SK-N-SH (cell line): ENCODE results near the gene VWF. TPM values are rescaled to one million over a fixed set of nuclear protein-coding genes. Genes with fewer than 3 reads are reported as not detected.

Experiments used
- CTCF ChIA-PET: fragments of 300-600, 350-600 bp; formaldehyde crosslinking; extraction: SDS; loops from one replicate; lab custom pipeline; 2021; lab: Yijun Ruan, JAX
- POLR2A ChIA-PET: fragments of 350-600 bp; sonication (Branson Sonifier 250); formaldehyde crosslinking; extraction: SDS; loops from one replicate; lab custom pipeline; 2020; ENCODE audit warnings: antibody characterized with exemption, inconsistent platforms; lab: Yijun Ruan, JAX
- DNase-seq: peaks from one replicate; pipeline ENCODE4 v3.0.0; 2012
- H2AFZ ChIP-seq: fragments of 200-600 bp; sonication (generic); 2 replicates; pipeline ENCODE4 v1.8.1; 2016; ENCODE audit warnings: antibody characterized with exemption, mild to moderate bottlenecking, low read depth
- H3F3A ChIP-seq: fragments of 200-600 bp; sonication (generic); replicated peaks from 2 replicates; pipeline ENCODE3; 2016; ENCODE audit warnings: antibody characterized with exemption, mild to moderate bottlenecking; ENCODE audit not compliant: insufficient read depth
- H3K27ac ChIP-seq, 2 experiments: fragments of 200-500 bp in 1 of 2; fragments of 200-600 bp in 1 of 2; sonication (Bioruptor generic) in 1 of 2; sonication (generic), shearing (Covaris generic) in 1 of 2; 2 replicates each; pipeline versions ENCODE4 v1.5.1 to v1.6.1; 2014 to 2016; ENCODE audit warnings: low read depth in 2 of 2, inconsistent platforms in 1 of 2, low read length in 1 of 2, mild to moderate bottlenecking in 1 of 2, mixed read lengths in 1 of 2
- H3K27me3 ChIP-seq: fragments of 200-600 bp; sonication (generic), shearing (Covaris generic); 2 replicates; pipeline ENCODE4 v1.6.1; 2016; ENCODE audit warnings: mixed run types; ENCODE audit not compliant: insufficient read depth
- H3K36me3 ChIP-seq, 2 experiments: fragments of 200-500 bp in 1 of 2; fragments of 200-600 bp in 1 of 2; sonication (Bioruptor generic) in 1 of 2; sonication (generic) in 1 of 2; replicated peaks in 1 of 2; 2 replicates each; pipeline versions ENCODE3 to v1.5.1; 2014 to 2016; ENCODE audit warnings: low read length in 1 of 2, mild to moderate bottlenecking in 1 of 2; ENCODE audit not compliant: insufficient read depth in 2 of 2, control insufficient read depth in 1 of 2
- H3K4me1 ChIP-seq, 2 experiments: fragments of 200-500 bp in 1 of 2; fragments of 200-600 bp in 1 of 2; sonication (Bioruptor generic) in 1 of 2; sonication (generic), shearing (Covaris generic) in 1 of 2; 2 replicates each; pipeline versions ENCODE4 v1.5.1 to v1.6.1; 2014 to 2016; ENCODE audit warnings: low read depth in 1 of 2, low read length in 1 of 2, mixed run types in 1 of 2; ENCODE audit not compliant: insufficient read depth in 2 of 2, control insufficient read depth in 1 of 2
- H3K4me2 ChIP-seq: fragments of 200-600 bp; sonication (generic), shearing (Covaris generic); 2 replicates; pipeline ENCODE4 v1.6.1; 2017; ENCODE audit warnings: mixed run types
- H3K4me3 ChIP-seq, 2 experiments: fragments of 200-500 bp in 1 of 2; fragments of 200-600 bp in 1 of 2; sonication (Bioruptor generic) in 1 of 2; sonication (generic), shearing (Covaris generic) in 1 of 2; 2 replicates each; pipeline versions ENCODE4 v1.5.1 to v1.8.1; 2014 to 2016; ENCODE audit warnings: low read depth in 2 of 2, inconsistent platforms in 1 of 2, low read length in 1 of 2, mild to moderate bottlenecking in 1 of 2, mixed read lengths in 1 of 2, moderate library complexity in 1 of 2
- H3K79me2 ChIP-seq: fragments of 200-600 bp; sonication (generic); 2 replicates; pipeline ENCODE4 v1.8.1; 2017; ENCODE audit warnings: mild to moderate bottlenecking; ENCODE audit not compliant: insufficient read depth
- H3K9ac ChIP-seq: fragments of 200-600 bp; sonication (generic); 2 replicates; pipeline ENCODE4 v1.6.1; 2017; ENCODE audit warnings: mixed run types
- H3K9me2 ChIP-seq: fragments of 200-600 bp; sonication (generic); 2 replicates; pipeline ENCODE4 v1.6.1; 2017; ENCODE audit warnings: mixed run types
- H3K9me3 ChIP-seq: fragments of 200-600 bp; sonication (generic); 2 replicates; pipeline ENCODE4 v1.6.1; 2017; ENCODE audit warnings: mixed run types, mild to moderate bottlenecking, moderate library complexity
- H4K20me1 ChIP-seq: fragments of 200-600 bp; sonication (generic); 2 replicates; pipeline ENCODE4 v1.6.1; 2017; ENCODE audit warnings: mild to moderate bottlenecking, mixed run types; ENCODE audit not compliant: insufficient read depth
- EZH2phosphoT487 ChIP-seq: fragments of 200-600 bp; sonication (generic); IDR thresholded peaks from 2 replicates; pipeline ENCODE4 v1.6.1; 2017; ENCODE audit warnings: low read depth, mixed run types, mild to moderate bottlenecking, antibody characterized with exemption, moderate library complexity, borderline replicate concordance
- FOXJ3 ChIP-seq: sonication (generic); formaldehyde crosslinking; IDR thresholded peaks from 2 replicates; pipeline ENCODE4 v1.5.1; 2020; ENCODE audit warnings: mild to moderate bottlenecking, missing genetic modification reagents
- FOXM1 ChIP-seq: IDR thresholded peaks from 2 replicates; pipeline ENCODE4 v1.4.0; 2012; ENCODE audit warnings: low read depth, mild to moderate bottlenecking
- GABPA ChIP-seq: IDR thresholded peaks from 2 replicates; pipeline ENCODE4 v1.4.0; 2012; ENCODE audit warnings: low read depth, mild to moderate bottlenecking
- GATA2 ChIP-seq: sonication (generic); formaldehyde crosslinking; IDR thresholded peaks from 2 replicates; pipeline ENCODE4 v1.5.0; 2020; ENCODE audit warnings: mild to moderate bottlenecking, missing genetic modification reagents
- JUND ChIP-seq: IDR thresholded peaks from 2 replicates; pipeline ENCODE4 v1.4.0; 2012
- POLR2AphosphoS5 ChIP-seq: IDR thresholded peaks from 2 replicates; pipeline ENCODE4 v1.6.1; 2012; ENCODE audit warnings: low read depth, low read length
- TAF1 ChIP-seq: IDR thresholded peaks from 2 replicates; pipeline ENCODE4 v1.6.1; 2012; ENCODE audit warnings: low read depth, mild to moderate bottlenecking, low read length, moderate library complexity, borderline replicate concordance
- TEAD4 ChIP-seq: IDR thresholded peaks from 2 replicates; pipeline ENCODE4 v1.4.0; 2012; ENCODE audit warnings: mild to moderate bottlenecking, borderline replicate concordance; ENCODE audit not compliant: insufficient read depth
- WGBS: methylation state at CpG from one replicate; pipeline ENCODE4 v1.1.6; 2017; ENCODE audit warnings: low lambda C conversion rate; 5-methylcytosine and 5-hydroxymethylcytosine counted together
- polyA plus RNA-seq, 3 experiments: library from polyadenylated mRNA; depleted of rRNA; stranded (reverse); fragments of >200 nt; gene quantifications; 2 replicates each; pipeline ENCODE4 v1.2.3, GENCODE V29; 2012
- TF ChIP-seq, protein P1 (sequence below): IDR thresholded peaks from 2 replicates; pipeline ENCODE4 v1.4.0; 2012; ENCODE audit warnings: low read depth, borderline replicate concordance
- TF ChIP-seq, protein P2 (sequence below): IDR thresholded peaks from 2 replicates; pipeline ENCODE4 v1.4.0; 2012; ENCODE audit warnings: low read depth, borderline replicate concordance
- TF ChIP-seq, protein P3 (sequence below): fragments of 150-350 bp; IDR thresholded peaks from 2 replicates; pipeline ENCODE4 v1.6.1; 2016; ENCODE audit warnings: mild to moderate bottlenecking, low read depth, low read length

Gene VWF
- polyA plus RNA-seq, 1 of the 3 experiments (the other 2 are of a cell fraction) = 0.12 TPM

DNA sequence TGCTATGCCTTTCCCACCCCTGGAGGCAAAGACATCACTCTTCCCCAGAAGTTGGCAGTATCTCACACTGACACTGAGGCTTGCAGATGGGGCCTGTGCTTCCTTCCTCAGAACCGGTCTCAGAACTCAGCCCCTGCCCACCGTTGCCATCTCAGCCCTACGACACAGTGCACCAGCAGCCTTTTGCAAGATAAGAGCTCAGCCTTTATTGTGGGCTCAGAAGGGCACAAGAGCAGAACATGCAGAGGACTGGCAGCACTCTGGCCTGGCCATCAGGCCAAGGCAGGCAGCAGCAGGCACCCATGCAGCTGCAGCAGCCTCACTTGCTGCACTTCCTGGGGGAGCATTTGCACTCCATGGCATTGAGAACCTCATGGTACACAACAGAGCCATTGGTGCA is 175.8 kb downstream of the VWF start:
- WGBS = 14% methylated on average over 3 of the region's 3 CpGs
- no peak for TF ChIP-seq TEAD4
- TF ChIP-seq GABPA = no peak
- no peak for TF ChIP-seq EZH2phosphoT487
- TF ChIP-seq POLR2AphosphoS5 = no peak
- TF ChIP-seq, protein P1, sequence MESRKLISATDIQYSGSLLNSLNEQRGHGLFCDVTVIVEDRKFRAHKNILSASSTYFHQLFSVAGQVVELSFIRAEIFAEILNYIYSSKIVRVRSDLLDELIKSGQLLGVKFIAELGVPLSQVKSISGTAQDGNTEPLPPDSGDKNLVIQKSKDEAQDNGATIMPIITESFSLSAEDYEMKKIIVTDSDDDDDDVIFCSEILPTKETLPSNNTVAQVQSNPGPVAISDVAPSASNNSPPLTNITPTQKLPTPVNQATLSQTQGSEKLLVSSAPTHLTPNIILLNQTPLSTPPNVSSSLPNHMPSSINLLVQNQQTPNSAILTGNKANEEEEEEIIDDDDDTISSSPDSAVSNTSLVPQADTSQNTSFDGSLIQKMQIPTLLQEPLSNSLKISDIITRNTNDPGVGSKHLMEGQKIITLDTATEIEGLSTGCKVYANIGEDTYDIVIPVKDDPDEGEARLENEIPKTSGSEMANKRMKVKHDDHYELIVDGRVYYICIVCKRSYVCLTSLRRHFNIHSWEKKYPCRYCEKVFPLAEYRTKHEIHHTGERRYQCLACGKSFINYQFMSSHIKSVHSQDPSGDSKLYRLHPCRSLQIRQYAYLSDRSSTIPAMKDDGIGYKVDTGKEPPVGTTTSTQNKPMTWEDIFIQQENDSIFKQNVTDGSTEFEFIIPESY = no peak
- no peak for TF ChIP-seq TAF1
- TF ChIP-seq FOXM1 = no peak
- TF ChIP-seq, protein P2, sequence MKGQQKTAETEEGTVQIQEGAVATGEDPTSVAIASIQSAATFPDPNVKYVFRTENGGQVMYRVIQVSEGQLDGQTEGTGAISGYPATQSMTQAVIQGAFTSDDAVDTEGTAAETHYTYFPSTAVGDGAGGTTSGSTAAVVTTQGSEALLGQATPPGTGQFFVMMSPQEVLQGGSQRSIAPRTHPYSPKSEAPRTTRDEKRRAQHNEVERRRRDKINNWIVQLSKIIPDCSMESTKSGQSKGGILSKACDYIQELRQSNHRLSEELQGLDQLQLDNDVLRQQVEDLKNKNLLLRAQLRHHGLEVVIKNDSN = no peak
- TF ChIP-seq, all 33 proteins: peak for 0
- DNase-seq = no peak
- H3K4me2 ChIP-seq = no peak overlapping the region
- no peak overlapping the region for H3K27ac ChIP-seq
- no peak overlapping the region for H2AFZ ChIP-seq
- ChIA-PET CTCF (no interaction called here), POLR2A (no interaction called here)
- H3K79me2 ChIP-seq = no peaks in the 10 kb centered on the region
- no peak overlapping the region for H3K9ac ChIP-seq
- no peaks in the 10 kb centered on the region for H3K9me2 ChIP-seq
- H3K4me3 ChIP-seq = no peak overlapping the region
- no peaks in the 10 kb centered on the region for H3K36me3 ChIP-seq
- H3F3A ChIP-seq = no peaks in the 10 kb centered on the region
- no peaks in the 10 kb centered on the region for H3K9me3 ChIP-seq
- H4K20me1 ChIP-seq = no peaks in the 10 kb centered on the region
- peaks cover 70% of the 10 kb centered on the region for H3K27me3 ChIP-seq
- H3K4me1 ChIP-seq = peaks cover 0 to 4% of the 10 kb centered on the region in 2 experiments; a peak in 1 of 4 replicates

DNA sequence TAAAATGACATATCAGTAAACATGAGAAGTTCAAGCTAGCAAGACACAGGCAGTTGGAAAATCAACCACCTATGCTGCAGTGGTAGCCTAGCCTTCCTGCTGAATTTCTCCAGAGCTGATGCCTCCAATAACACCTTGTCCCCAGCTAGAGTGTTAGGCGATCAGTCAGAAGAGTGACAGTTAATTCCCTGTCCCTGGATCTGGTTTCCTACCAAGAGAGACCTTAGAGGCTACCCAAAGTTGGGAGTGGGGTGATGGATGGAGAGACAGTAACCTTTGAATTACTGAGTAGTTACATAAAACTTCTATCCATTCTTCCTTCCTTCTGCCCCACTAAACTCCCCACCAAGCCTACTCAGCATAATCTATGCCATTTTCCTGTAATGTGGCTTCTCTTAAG is 177.5 kb downstream of the VWF start:
- DNase-seq = no peak
- no peak overlapping the region for H3K4me2 ChIP-seq
- no peaks in the 10 kb centered on the region for H3K79me2 ChIP-seq
- no peak overlapping the region for H3K9ac ChIP-seq
- H3K27ac ChIP-seq = no peak overlapping the region
- peaks cover 0 to 4% of the 10 kb centered on the region in 2 experiments; a peak in 1 of 4 replicates for H3K4me1 ChIP-seq
- no peaks in the 10 kb centered on the region for H3K36me3 ChIP-seq
- no peaks in the 10 kb centered on the region for H3F3A ChIP-seq
- TF ChIP-seq GATA2 (CRISPR knock-in tag) = no peak
- TF ChIP-seq, protein P3, sequence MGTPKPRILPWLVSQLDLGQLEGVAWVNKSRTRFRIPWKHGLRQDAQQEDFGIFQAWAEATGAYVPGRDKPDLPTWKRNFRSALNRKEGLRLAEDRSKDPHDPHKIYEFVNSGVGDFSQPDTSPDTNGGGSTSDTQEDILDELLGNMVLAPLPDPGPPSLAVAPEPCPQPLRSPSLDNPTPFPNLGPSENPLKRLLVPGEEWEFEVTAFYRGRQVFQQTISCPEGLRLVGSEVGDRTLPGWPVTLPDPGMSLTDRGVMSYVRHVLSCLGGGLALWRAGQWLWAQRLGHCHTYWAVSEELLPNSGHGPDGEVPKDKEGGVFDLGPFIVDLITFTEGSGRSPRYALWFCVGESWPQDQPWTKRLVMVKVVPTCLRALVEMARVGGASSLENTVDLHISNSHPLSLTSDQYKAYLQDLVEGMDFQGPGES = no peak
- TF ChIP-seq POLR2AphosphoS5 = no peak
- TF ChIP-seq GABPA = no peak
- TF ChIP-seq FOXJ3 (CRISPR knock-in tag) = no peak
- no peak for TF ChIP-seq EZH2phosphoT487
- no peak for TF ChIP-seq JUND
- TF ChIP-seq, all 33 proteins: peak for 0
- Histone ChIP-seq H3K9me3 (no peaks in the 10 kb centered on the region), H3K9me2 (no peaks in the 10 kb centered on the region), H2AFZ (no peak overlapping the region), H4K20me1 (no peaks in the 10 kb centered on the region), H3K27me3 (peaks cover 66% of the 10 kb centered on the region), H3K4me3 (no peak overlapping the region)
- POLR2A ChIA-PET = no interaction called here
- WGBS = 18% methylated on average over 1 of the region's 1 CpG
- CTCF ChIA-PET = interaction anchor here (1.3 to 1.4 kb wide), 2 partner anchors 20 to 41 kb away, joined by 4 to 8 read pairs; no protein-coding TSS in a partner anchor
